Right kidney (tissue), 1 donor: Measurements from ENCODE around the gene MGAT3.
"Not testable (repeated sequence)": the region's sequence is repeated elsewhere in the genome, so short reads cannot be mapped to it uniquely, and the experiment has no call there.

Source experiments
- DNase-seq: peaks from one replicate; pipeline ENCODE4 v3.0.0-alpha.2; 2016

The MGAT3 gene

GRCh38 chr22:39489094-39490068, 32.6 kb downstream of the MGAT3 start:
- no peak for DNase-seq

GRCh38 chr22:39490135-39490798, 33.5 kb downstream of the MGAT3 start:
- peak; percentile 38 for DNase-seq

GRCh38 chr22:39490966-39491680, 34.3 kb downstream of the MGAT3 start:
- no peak for DNase-seq

GRCh38 chr22:39491696-39492095, 34.9 kb downstream of the MGAT3 start:
- no peak for DNase-seq

- no peak for DNase-seq
Measured at GRCh38 chr22:39492186-39492585, 35.4 kb downstream of the MGAT3 start.

- DNase-seq, result no peak
Measured at GRCh38 chr22:39493759-39494158, 36.9 kb downstream of the MGAT3 start.

- DNase-seq, result no peak
Measured at GRCh38 chr22:39494471-39495120, 37.8 kb downstream of the MGAT3 start.

GRCh38 chr22:39496131-39496838, 39.5 kb downstream of the MGAT3 start:
- DNase-seq, result peak; percentile 60

- no peak for DNase-seq
Measured at GRCh38 chr22:39497429-39497828, 40.6 kb downstream of the MGAT3 start.

- no peak for DNase-seq
Measured at GRCh38 chr22:39498368-39498767, 41.6 kb downstream of the MGAT3 start.

GRCh38 chr22:39498802-39499201, 42.0 kb downstream of the MGAT3 start:
- DNase-seq, result no peak

- DNase-seq, result no peak
Measured at GRCh38 chr22:39500101-39500500, 43.3 kb downstream of the MGAT3 start.

GRCh38 chr22:39501644-39502108, 44.9 kb downstream of the MGAT3 start:
- no peak for DNase-seq

- peak; percentile 86 for DNase-seq
Measured at GRCh38 chr22:39502109-39502788, 45.4 kb downstream of the MGAT3 start, which contains the start of gene MIEF1. Gene MIEF1 (plus strand): TSS chr22:39502290. CDS start chr22:39511295, 9,005 bp downstream.

- DNase-seq, result no peak
Measured at GRCh38 chr22:39502789-39503409, 46.1 kb downstream of the MGAT3 start.

- no peak for DNase-seq
Measured at GRCh38 chr22:39503630-39504029, 46.8 kb downstream of the MGAT3 start.

GRCh38 chr22:39504071-39504470, 47.3 kb downstream of the MGAT3 start:
- no peak for DNase-seq

GRCh38 chr22:39507021-39507420, 50.2 kb downstream of the MGAT3 start:
- not testable (repeated sequence) for DNase-seq

GRCh38 chr22:39508393-39508792, 51.6 kb downstream of the MGAT3 start:
- DNase-seq, result no peak

GRCh38 chr22:39510529-39511149, 53.8 kb downstream of the MGAT3 start:
- no peak for DNase-seq
